Right lobe of liver (tissue), 4 donors: ENCODE measurements around the gene DDX49.

Experiments
- CTCF ChIP-seq, 4 donors: fragments of 200-600 bp in 3 of 4; fragments of 450-650 bp in 1 of 4; IDR thresholded peaks; one replicate each; pipeline versions ENCODE4 v1.5.1 to v1.8.0; 2016 to 2022; ENCODE audit warnings: antibody characterized with exemption in 4 of 4, mild to moderate bottlenecking in 2 of 4
- POLR2A ChIP-seq: fragments of 450-650 bp; IDR thresholded peaks from one replicate; pipeline ENCODE4 v1.6.1; 2017; ENCODE audit warnings: antibody characterized with exemption, mild to moderate bottlenecking
- donor health status: DM: no; HTN: no; CAD: no.
- donor health status: DM: no; HTN: no; CAD: no.
- donor health status: DM: no; HTN: yes; CAD: no.

- TF ChIP-seq POLR2A, result no peak
- no peak for TF ChIP-seq CTCF (IDR thresholded peaks at IDR 0.05)
These were observed 56.4 kb downstream of the DDX49 start for GRCh38 chr19:18975869-18976268.
